Ishikawa (cell line): Measurements from ENCODE around the gene SCN7A.
A peak's percentile ranks its signal among the peaks of the same experiment; 100 is the strongest.

ENCODE experiments used
- CEBPB ChIP-seq: IDR thresholded peaks from 2 replicates; pipeline ENCODE4 v1.6.1; 2012
- CREB1 ChIP-seq: IDR thresholded peaks from 2 replicates; pipeline ENCODE4 v1.6.1; 2012; ENCODE audit warnings: low read depth
- EGR1 ChIP-seq: IDR thresholded peaks from 2 replicates; pipeline ENCODE4 v1.6.1; 2012
- EP300 ChIP-seq: IDR thresholded peaks from 2 replicates; pipeline ENCODE4 v1.6.1; 2012; ENCODE audit warnings: borderline replicate concordance
- FOXM1 ChIP-seq: IDR thresholded peaks from 2 replicates; pipeline ENCODE4 v1.6.1; 2012; ENCODE audit warnings: low read depth, borderline replicate concordance
- MAX ChIP-seq: IDR thresholded peaks from 2 replicates; pipeline ENCODE4 v1.6.1; 2012
- NFIC ChIP-seq: IDR thresholded peaks from 2 replicates; pipeline ENCODE4 v1.6.1; 2012
- RAD21 ChIP-seq: IDR thresholded peaks from 2 replicates; pipeline ENCODE4 v1.6.1; 2012; ENCODE audit warnings: low read depth
- TAF1 ChIP-seq: IDR thresholded peaks from 2 replicates; pipeline ENCODE4 v1.6.1; 2012; ENCODE audit warnings: low read depth, mild to moderate bottlenecking
- TCF12 ChIP-seq: IDR thresholded peaks from 2 replicates; pipeline ENCODE4 v1.6.1; 2012; ENCODE audit warnings: low read depth
- TEAD4 ChIP-seq: IDR thresholded peaks from 2 replicates; pipeline ENCODE4 v1.6.1; 2012
- YY1 ChIP-seq: IDR thresholded peaks from 2 replicates; pipeline ENCODE4 v1.6.1; 2012; ENCODE audit warnings: low read depth
- ZBTB7A ChIP-seq: IDR thresholded peaks from 2 replicates; pipeline ENCODE4 v1.6.1; 2012; ENCODE audit warnings: low read depth
- TF ChIP-seq, protein P1 (sequence below): IDR thresholded peaks from 2 replicates; pipeline ENCODE4 v1.6.1; 2012
- TF ChIP-seq, protein P2 (sequence below): IDR thresholded peaks from 2 replicates; pipeline ENCODE4 v1.6.1; 2012; ENCODE audit warnings: low read depth, mild to moderate bottlenecking

The SCN7A gene

GRCh38 chr2:166404831-166405568, 89.0 kb downstream of the SCN7A start:
- TF ChIP-seq TEAD4, result no peak
- TF ChIP-seq EP300, result no peak
- no peak for TF ChIP-seq FOXM1
- no peak for TF ChIP-seq TAF1
- TF ChIP-seq YY1, result no peak
- no peak for TF ChIP-seq EGR1
- TF ChIP-seq, protein P1, sequence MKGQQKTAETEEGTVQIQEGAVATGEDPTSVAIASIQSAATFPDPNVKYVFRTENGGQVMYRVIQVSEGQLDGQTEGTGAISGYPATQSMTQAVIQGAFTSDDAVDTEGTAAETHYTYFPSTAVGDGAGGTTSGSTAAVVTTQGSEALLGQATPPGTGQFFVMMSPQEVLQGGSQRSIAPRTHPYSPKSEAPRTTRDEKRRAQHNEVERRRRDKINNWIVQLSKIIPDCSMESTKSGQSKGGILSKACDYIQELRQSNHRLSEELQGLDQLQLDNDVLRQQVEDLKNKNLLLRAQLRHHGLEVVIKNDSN, result no peak
- TF ChIP-seq ZBTB7A, result no peak
- TF ChIP-seq RAD21, result no peak
- TF ChIP-seq MAX, result no peak
- no peak for TF ChIP-seq CEBPB
- TF ChIP-seq TCF12, result no peak
- TF ChIP-seq NFIC, result no peak
- no peak for TF ChIP-seq CREB1
- TF ChIP-seq, protein P2, sequence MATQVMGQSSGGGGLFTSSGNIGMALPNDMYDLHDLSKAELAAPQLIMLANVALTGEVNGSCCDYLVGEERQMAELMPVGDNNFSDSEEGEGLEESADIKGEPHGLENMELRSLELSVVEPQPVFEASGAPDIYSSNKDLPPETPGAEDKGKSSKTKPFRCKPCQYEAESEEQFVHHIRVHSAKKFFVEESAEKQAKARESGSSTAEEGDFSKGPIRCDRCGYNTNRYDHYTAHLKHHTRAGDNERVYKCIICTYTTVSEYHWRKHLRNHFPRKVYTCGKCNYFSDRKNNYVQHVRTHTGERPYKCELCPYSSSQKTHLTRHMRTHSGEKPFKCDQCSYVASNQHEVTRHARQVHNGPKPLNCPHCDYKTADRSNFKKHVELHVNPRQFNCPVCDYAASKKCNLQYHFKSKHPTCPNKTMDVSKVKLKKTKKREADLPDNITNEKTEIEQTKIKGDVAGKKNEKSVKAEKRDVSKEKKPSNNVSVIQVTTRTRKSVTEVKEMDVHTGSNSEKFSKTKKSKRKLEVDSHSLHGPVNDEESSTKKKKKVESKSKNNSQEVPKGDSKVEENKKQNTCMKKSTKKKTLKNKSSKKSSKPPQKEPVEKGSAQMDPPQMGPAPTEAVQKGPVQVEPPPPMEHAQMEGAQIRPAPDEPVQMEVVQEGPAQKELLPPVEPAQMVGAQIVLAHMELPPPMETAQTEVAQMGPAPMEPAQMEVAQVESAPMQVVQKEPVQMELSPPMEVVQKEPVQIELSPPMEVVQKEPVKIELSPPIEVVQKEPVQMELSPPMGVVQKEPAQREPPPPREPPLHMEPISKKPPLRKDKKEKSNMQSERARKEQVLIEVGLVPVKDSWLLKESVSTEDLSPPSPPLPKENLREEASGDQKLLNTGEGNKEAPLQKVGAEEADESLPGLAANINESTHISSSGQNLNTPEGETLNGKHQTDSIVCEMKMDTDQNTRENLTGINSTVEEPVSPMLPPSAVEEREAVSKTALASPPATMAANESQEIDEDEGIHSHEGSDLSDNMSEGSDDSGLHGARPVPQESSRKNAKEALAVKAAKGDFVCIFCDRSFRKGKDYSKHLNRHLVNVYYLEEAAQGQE, result no peak

DNA sequence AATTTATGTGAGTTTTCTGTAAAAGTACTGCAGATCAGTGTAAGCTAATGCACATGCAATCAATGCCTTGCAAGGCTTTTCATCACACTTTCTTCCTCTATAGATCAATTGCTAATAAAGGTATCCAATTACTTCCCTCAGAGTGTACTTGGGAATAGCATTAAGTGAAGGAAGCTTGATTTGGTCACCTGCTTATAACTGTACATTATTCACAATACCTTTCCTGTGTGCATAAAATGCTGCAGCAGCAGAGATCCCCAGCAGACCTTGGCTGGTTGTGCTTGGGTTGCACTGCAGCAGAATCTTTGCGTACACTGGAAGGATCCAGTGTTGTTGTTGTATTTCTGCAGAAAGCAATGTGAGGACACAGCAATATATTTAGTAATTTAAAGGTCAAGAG, 99.8 kb downstream of the SCN7A start:
- TF ChIP-seq CREB1, result no peak
- no peak for TF ChIP-seq TAF1
- no peak for TF ChIP-seq MAX
- TF ChIP-seq FOXM1, result no peak
- no peak for TF ChIP-seq ZBTB7A
- no peak for TF ChIP-seq YY1
- TF ChIP-seq RAD21, result no peak
- TF ChIP-seq, protein P1, result no peak
- no peak for TF ChIP-seq TCF12

DNA sequence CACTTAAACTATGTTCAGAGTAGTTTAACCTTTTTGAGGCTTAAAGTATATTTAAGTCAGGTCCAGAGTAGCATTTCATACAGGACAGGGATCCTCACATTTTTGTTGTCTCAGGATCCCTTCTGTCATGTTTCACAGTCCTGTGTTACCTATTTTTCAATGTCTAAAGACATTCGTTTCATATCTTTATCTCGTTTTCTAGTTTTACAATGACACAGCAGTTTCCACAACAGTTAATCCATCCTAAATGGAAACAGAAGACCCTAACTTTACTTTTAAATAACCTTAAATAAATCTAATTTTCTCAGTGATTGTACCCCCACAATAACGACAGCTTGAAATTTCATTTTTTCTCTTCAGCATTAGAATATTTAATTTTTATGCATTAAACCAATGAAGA, 101.0 kb downstream of the SCN7A start:
- TF ChIP-seq CEBPB (no peak), TEAD4 (no peak), EP300 (no peak)

- no peak for TF ChIP-seq TEAD4
- TF ChIP-seq NFIC, result no peak
- TF ChIP-seq CREB1, result no peak
- TF ChIP-seq EP300, result no peak
Measured at GRCh38 chr2:166388481-166389070, 105.5 kb downstream of the SCN7A start.

DNA sequence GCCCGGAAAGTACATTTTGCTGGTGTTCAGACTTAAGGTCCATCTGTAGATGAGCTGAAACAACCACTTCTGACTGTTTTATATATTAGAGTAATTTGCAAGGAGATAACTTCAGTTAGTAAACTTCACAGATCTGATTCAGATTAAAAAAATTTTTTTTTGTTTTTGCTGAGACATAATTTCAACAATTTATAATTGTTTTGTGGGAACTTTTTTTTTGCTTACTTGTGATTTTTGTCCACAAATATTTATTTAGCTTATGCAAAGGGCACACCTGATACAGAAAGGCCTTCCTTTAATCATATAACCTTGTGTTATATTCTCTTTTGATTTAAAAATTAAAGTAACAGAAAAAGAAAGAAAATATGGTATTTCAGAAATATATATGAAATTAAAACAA, 108.7 kb downstream of the SCN7A start:
- TF ChIP-seq ZBTB7A (no peak), TCF12 (no peak), NFIC (no peak), TAF1 (no peak), RAD21 (no peak), TEAD4 (no peak), YY1 (no peak), EGR1 (no peak), CREB1 (no peak)
- TF ChIP-seq, protein P1, result no peak

DNA sequence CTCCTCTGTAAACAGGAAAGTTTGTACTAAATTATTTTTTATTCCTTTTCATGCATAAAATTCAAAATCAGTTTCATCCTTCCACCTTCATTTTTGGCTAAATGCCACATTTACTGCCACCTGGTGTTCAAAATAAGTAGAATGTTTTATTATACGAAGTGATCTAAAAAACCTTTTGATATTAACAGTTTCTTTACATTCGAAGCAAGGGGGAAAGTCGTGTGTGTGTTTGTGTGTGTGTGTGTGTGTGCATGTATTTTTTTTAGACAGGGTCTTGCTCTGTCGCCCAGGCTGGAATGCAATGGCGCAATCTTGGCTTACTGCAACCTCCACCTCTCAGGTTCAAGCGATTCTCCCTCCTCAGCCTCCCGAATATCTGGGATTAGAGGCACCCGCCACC, 109.3 kb downstream of the SCN7A start:
- TF ChIP-seq EP300 (no peak), NFIC (peak; percentile 94)

GRCh38 chr2:166382448-166382847, 111.6 kb downstream of the SCN7A start:
- no peak for TF ChIP-seq NFIC

DNA sequence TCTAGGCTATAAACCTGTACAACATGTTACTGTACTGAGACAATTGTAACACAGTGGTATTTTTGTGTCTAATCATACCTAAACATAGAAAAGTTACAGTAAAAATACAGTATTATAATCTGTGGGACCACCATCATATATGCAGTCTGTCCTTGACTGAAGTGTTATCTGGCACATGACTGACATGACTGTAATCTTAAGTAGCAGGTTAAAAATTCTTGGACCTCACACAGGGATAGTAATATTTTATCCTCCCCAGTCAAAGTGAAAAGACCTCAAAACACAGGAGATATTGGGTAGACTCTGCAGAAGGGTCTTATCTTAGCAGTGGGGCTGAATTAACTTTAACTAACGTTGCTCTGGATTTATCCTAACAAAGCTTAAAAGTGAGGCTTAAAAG, 113.4 kb downstream of the SCN7A start:
- TF ChIP-seq, protein P1, result no peak
- TF ChIP-seq, protein P2, result no peak
- TF ChIP-seq NFIC, result no peak
- TF ChIP-seq TCF12, result no peak
- TF ChIP-seq YY1, result no peak
- no peak for TF ChIP-seq RAD21
- TF ChIP-seq CEBPB, result no peak
- no peak for TF ChIP-seq ZBTB7A
- no peak for TF ChIP-seq CREB1
- TF ChIP-seq TEAD4, result no peak
- no peak for TF ChIP-seq TAF1
